Smooth muscle cell (in vitro differentiated cells): ENCODE results near the gene ABCC1. TPM values are rescaled to one million over a fixed set of nuclear protein-coding genes. Genes with fewer than 3 reads are reported as not detected.

Source experiments
- DNase-seq: peaks from one replicate; lab custom pipeline; 2025; ENCODE audit not compliant: unreplicated experiment; lab: John Stamatoyannopoulos, UW
- H2AFZ ChIP-seq: fragments of 200-600 bp; sonication (generic); 2 replicates; pipeline ENCODE4 v1.6.0; 2016; ENCODE audit warnings: antibody characterized with exemption, low read depth, mild to moderate bottlenecking
- H3F3A ChIP-seq: fragments of 200-600 bp; sonication (generic); 2 replicates; pipeline ENCODE4 v1.6.0; 2017; ENCODE audit warnings: antibody characterized with exemption, low read depth
- H3K27ac ChIP-seq: fragments of 200-600 bp; sonication (generic); 2 replicates; pipeline ENCODE4 v1.5.1; 2016; ENCODE audit warnings: low read depth, mild to moderate bottlenecking
- H3K27me3 ChIP-seq: fragments of 200-600 bp; sonication (generic); 2 replicates; pipeline ENCODE4 v1.6.1; 2016; ENCODE audit warnings: low read depth, mild to moderate bottlenecking
- H3K36me3 ChIP-seq: fragments of 200-600 bp; sonication (generic); 2 replicates; pipeline ENCODE4 v1.5.1; 2016; ENCODE audit warnings: low read depth
- H3K4me1 ChIP-seq: fragments of 200-600 bp; sonication (generic); 2 replicates; pipeline ENCODE4 v1.5.1; 2016; ENCODE audit warnings: low read depth
- H3K4me2 ChIP-seq: fragments of 200-600 bp; sonication (generic); 2 replicates; pipeline ENCODE4 v1.6.0; 2016; ENCODE audit warnings: mild to moderate bottlenecking
- H3K4me3 ChIP-seq: fragments of 200-600 bp; sonication (generic); 2 replicates; pipeline ENCODE4 v1.5.1; 2016; ENCODE audit warnings: mild to moderate bottlenecking
- H3K79me2 ChIP-seq: fragments of 200-600 bp; sonication (generic); 2 replicates; pipeline ENCODE4 v1.6.0; 2016; ENCODE audit warnings: low read depth, mild to moderate bottlenecking
- H3K9ac ChIP-seq: fragments of 200-600 bp; sonication (generic); 2 replicates; pipeline ENCODE4 v1.6.0; 2016; ENCODE audit warnings: low read depth
- H3K9me3 ChIP-seq: fragments of 200-600 bp; sonication (generic); replicated peaks from 2 replicates; pipeline ENCODE4 v1.5.1; 2016; ENCODE audit warnings: low read depth
- H4K20me1 ChIP-seq: fragments of 200-600 bp; sonication (generic); 2 replicates; pipeline ENCODE4 v1.6.0; 2016; ENCODE audit warnings: low read depth
- CTCF ChIP-seq: fragments of 200-600 bp; sonication (generic); IDR thresholded peaks from 2 replicates; pipeline ENCODE4 v1.5.1; 2017; ENCODE audit warnings: borderline replicate concordance, mild to moderate bottlenecking, antibody characterized with exemption; ENCODE audit not compliant: insufficient read depth, poor library complexity, severe bottlenecking
- WGBS: methylation state at CpG from one replicate; pipeline ENCODE4 v1.1.7; 2016; ENCODE audit warnings: low lambda C conversion rate; 5-methylcytosine and 5-hydroxymethylcytosine counted together
- polyA plus RNA-seq: library from polyadenylated mRNA; unstranded; fragments of >200 nt; fragmentation: Nextera tagmentation; extraction: Ambion mirVana; gene quantifications from 2 replicates; pipeline ENCODE4 v1.2.1, GENCODE V29; 2016
- total RNA-seq: library from RNA; depleted of rRNA; stranded (reverse); fragments of >200 nt; gene quantifications from 2 replicates; pipeline ENCODE4 v1.2.3, GENCODE V29; 2014

The ABCC1 gene
- total and polyA plus RNA-seq, 2 experiments from 2014 or later: 10.2 to 22.7 TPM

GRCh38 chr16:16109453-16110110 is 160.2 kb downstream of the ABCC1 start:
- no peaks in the 10 kb centered on the region for H3K4me1 ChIP-seq
- TF ChIP-seq CTCF: no peak
- no peak for DNase-seq
- H4K20me1 ChIP-seq: no peaks in the 10 kb centered on the region
- H3K9me3 ChIP-seq: no peaks in the 10 kb centered on the region
- H3K79me2 ChIP-seq: no peaks in the 10 kb centered on the region
- H2AFZ ChIP-seq: no peak overlapping the region
- no peaks in the 10 kb centered on the region for H3K27me3 ChIP-seq
- H3K9ac ChIP-seq: no peak overlapping the region
- H3K36me3 ChIP-seq: no peaks in the 10 kb centered on the region
- no peak overlapping the region for H3K4me3 ChIP-seq
- no peaks in the 10 kb centered on the region for H3F3A ChIP-seq
- 93% methylated on average over 8 of the region's 8 CpGs for WGBS
- no peak overlapping the region for H3K27ac ChIP-seq
- H3K4me2 ChIP-seq: no peak overlapping the region

- no peaks in the 10 kb centered on the region for H3F3A ChIP-seq
- H3K9me3 ChIP-seq: no peaks in the 10 kb centered on the region
- H2AFZ ChIP-seq: no peak overlapping the region
- H3K9ac ChIP-seq: no peak overlapping the region
- H3K27me3 ChIP-seq: no peaks in the 10 kb centered on the region
- no peaks in the 10 kb centered on the region for H3K36me3 ChIP-seq
- H3K4me2 ChIP-seq: no peak overlapping the region
- TF ChIP-seq CTCF: no peak
- H3K4me1 ChIP-seq: no peaks in the 10 kb centered on the region
- no peaks in the 10 kb centered on the region for H4K20me1 ChIP-seq
- no peaks in the 10 kb centered on the region for H3K79me2 ChIP-seq
- 98% methylated on average over 9 of the region's 9 CpGs for WGBS
- no peak for DNase-seq
- no peak overlapping the region for H3K27ac ChIP-seq
- no peak overlapping the region for H3K4me3 ChIP-seq
Measured at GRCh38 chr16:16110111-16110490, 160.7 kb downstream of the ABCC1 start.

- 96% methylated on average over 4 of the region's 4 CpGs for WGBS
Measured at GRCh38 chr16:16111639-16112038, 162.2 kb downstream of the ABCC1 start.

More at GRCh38 chr16:16111639-16112038, 162.2 kb downstream of the ABCC1 start:
- Histone ChIP-seq H3K79me2 (no peaks in the 10 kb centered on the region), H4K20me1 (no peaks in the 10 kb centered on the region), H3K4me3 (no peak overlapping the region), H3K4me2 (no peak overlapping the region), H3K9ac (no peak overlapping the region), H2AFZ (no peak overlapping the region), H3K27me3 (no peaks in the 10 kb centered on the region), H3K36me3 (no peaks in the 10 kb centered on the region), H3K9me3 (peaks cover 3% of the 10 kb centered on the region), H3F3A (no peaks in the 10 kb centered on the region), H3K27ac (no peak overlapping the region), H3K4me1 (no peaks in the 10 kb centered on the region)
- TF ChIP-seq CTCF: no peak
- no peak for DNase-seq
